NCI-H2171 treated with DMSO at 0.1 percent for 48 hours (cell line): Measurements from ENCODE around the gene PRSS33.
A peak's percentile ranks its signal among the peaks of the same experiment; 100 is the strongest.

Source experiments
- DNase-seq: peaks from one replicate; lab custom pipeline; 2025; lab: John Stamatoyannopoulos, UW

The PRSS33 gene

GRCh38 chr16:2798723-2799204 lies 11.4 kb upstream of the PRSS33 start:
- no peak for DNase-seq

GRCh38 chr16:2795395-2796143 lies 8.2 kb upstream of the PRSS33 start:
- DNase-seq: no peak

GRCh38 chr16:2792940-2793339 lies 5.6 kb upstream of the PRSS33 start:
- no peak for DNase-seq

GRCh38 chr16:2791174-2791573 lies 3.8 kb upstream of the PRSS33 start:
- no peak for DNase-seq

- no peak for DNase-seq
These were observed 3.3 kb upstream of the PRSS33 start for GRCh38 chr16:2790631-2791030.

- no peak for DNase-seq
These were observed 601 bp upstream of the PRSS33 start for GRCh38 chr16:2787961-2788360.

GRCh38 chr16:2786826-2787151 lies 571 bp downstream of the PRSS33 start:
- DNase-seq: no peak

- peak; percentile 52 for DNase-seq
These were observed 1.1 kb downstream of the PRSS33 start for GRCh38 chr16:2786061-2786825.

- no peak for DNase-seq
These were observed 2.0 kb downstream of the PRSS33 start for GRCh38 chr16:2785101-2785991.

GRCh38 chr16:2784358-2785100 lies 2.8 kb downstream of the PRSS33 start:
- no peak for DNase-seq

GRCh38 chr16:2783581-2784357 lies 3.6 kb downstream of the PRSS33 start:
- DNase-seq: no peak

- DNase-seq: no peak
These were observed 4.6 kb downstream of the PRSS33 start for GRCh38 chr16:2782583-2783351.

GRCh38 chr16:2779978-2780898 lies 7.1 kb downstream of the PRSS33 start:
- DNase-seq: no peak

GRCh38 chr16:2779151-2779920 lies 8.0 kb downstream of the PRSS33 start:
- DNase-seq: no peak

- DNase-seq: no peak
These were observed 8.8 kb downstream of the PRSS33 start for GRCh38 chr16:2778630-2778958.

GRCh38 chr16:2777903-2778629 lies 9.3 kb downstream of the PRSS33 start:
- DNase-seq: no peak

- DNase-seq: peak; percentile 79
These were observed 10.0 kb downstream of the PRSS33 start, which contains the start of gene ELOB for GRCh38 chr16:2777231-2777902. Gene ELOB (minus strand): TSS chr16:2777280. CDS start chr16:2777239, 41 bp downstream.
